K562 (cell line): ENCODE results near the gene NKIRAS1. TPM values are rescaled to one million over a fixed set of nuclear protein-coding genes. Genes with fewer than 3 reads are reported as not detected.
"Not testable (repeated sequence)": the region's sequence is repeated elsewhere in the genome, so short reads cannot be mapped to it uniquely, and the experiment has no call there.

ENCODE experiments used
- CEBPG ChIP-seq, 3 experiments: fragments of 200-800 bp in 1 of 3; sonication (Bioruptor generic) in 1 of 3; sonication (generic) in 1 of 3; formaldehyde crosslinking in 1 of 3; IDR thresholded peaks in 2 of 3; conservative IDR thresholded peaks in 1 of 3; 2 replicates each; pipeline versions ENCODE4 v1.6.1 to v1.8.0; 2016 to 2022; ENCODE audit warnings: missing compliant biosample characterization in 2 of 3, missing genetic modification characterization in 2 of 3, mild to moderate bottlenecking in 1 of 3, missing genetic modification reagents in 1 of 3
- CHD1 ChIP-seq: fragments of 200-600 bp; sonication (generic); IDR thresholded peaks from one replicate; pipeline ENCODE4 v1.6.1; 2012; ENCODE audit warnings: mild to moderate bottlenecking, moderate library complexity, low read length, inconsistent platforms
- CHD2 ChIP-seq: IDR thresholded peaks from 2 replicates; pipeline ENCODE4 v1.6.1; 2011; ENCODE audit warnings: low read depth, low read length
- EP300 ChIP-seq: IDR thresholded peaks from 2 replicates; pipeline ENCODE4 v1.6.1; 2012; ENCODE audit warnings: low read length, improper control_type of control experiment
- SIN3A ChIP-seq, 2 experiments: fragments of 150-350 bp in 1 of 2; IDR thresholded peaks; 2 replicates each; pipeline ENCODE4 v1.6.1; 2011 to 2016; ENCODE audit warnings: borderline replicate concordance in 2 of 2, low read depth in 2 of 2, low read length in 2 of 2, mild to moderate bottlenecking in 2 of 2, moderate library complexity in 2 of 2; ENCODE audit not compliant: control insufficient read depth in 1 of 2
- SPI1 ChIP-seq: IDR thresholded peaks from 2 replicates; pipeline ENCODE4 v1.6.1; 2011; ENCODE audit warnings: low read depth, low read length, control low read depth, borderline replicate concordance
- SREBF2 ChIP-seq: sonication (generic); formaldehyde crosslinking; IDR thresholded peaks from 2 replicates; pipeline ENCODE4 v1.4.0; 2020; ENCODE audit warnings: mild to moderate bottlenecking, missing genetic modification reagents
- TEAD4 ChIP-seq, 2 experiments: sonication (generic) in 1 of 2; formaldehyde crosslinking in 1 of 2; IDR thresholded peaks; 2 replicates each; pipeline versions ENCODE4 v1.6.1 to v1.8.0; 2012 to 2022; ENCODE audit warnings: borderline replicate concordance in 1 of 2, inconsistent platforms in 1 of 2, low read length in 1 of 2, mild to moderate bottlenecking in 1 of 2, missing genetic modification reagents in 1 of 2
- XRCC5 ChIP-seq: fragments of 200-400 bp; formaldehyde crosslinking; IDR thresholded peaks from 2 replicates; pipeline ENCODE4 v1.6.1; 2017; ENCODE audit warnings: low read depth, mild to moderate bottlenecking, low read length
- YY1 ChIP-seq, 3 experiments: IDR thresholded peaks; 2 replicates each; pipeline ENCODE4 v1.6.1; 2011; ENCODE audit warnings: low read length in 2 of 3, mild to moderate bottlenecking in 2 of 3, moderate library complexity in 2 of 3, borderline replicate concordance in 1 of 3, control low read depth in 1 of 3, low read depth in 1 of 3; ENCODE audit not compliant: insufficient read depth in 3 of 3, insufficient replicate concordance in 2 of 3, control insufficient read depth in 1 of 3, insufficient read length in 1 of 3; ENCODE audit errors: extremely low read depth in 1 of 3
- polyA plus RNA-seq, 8 experiments: library from polyadenylated mRNA; depleted of rRNA in 4 of 8; stranded (reverse) in 5 of 8; unstranded in 3 of 8; fragments of >200 nt; fragmentation: Nextera tagmentation in 2 of 8; fragmentation: Illumina TruSeq in 1 of 8; extraction: Ambion mirVana in 2 of 8; extraction: Trizol in 1 of 8; gene quantifications; 2 replicates each; pipeline versions ENCODE4 v1.2.1 to v1.2.3, GENCODE V29; 2011 to 2014; ENCODE audit warnings: inconsistent platforms in 1 of 8, missing spikeins in 1 of 8
- total RNA-seq, 7 experiments: library from RNA; depleted of rRNA in 6 of 7; stranded (reverse); fragments of >200 nt in 6 of 7; fragmentation: Illumina TruSeq in 2 of 7; extraction: Trizol in 2 of 7; gene quantifications; 2 replicates each; pipeline versions ENCODE4 v1.2.1 to v1.2.3, GENCODE V29; 2011 to 2021; ENCODE audit warnings: low replicate concordance in 1 of 7
- TF ChIP-seq, protein P1 (sequence below): sonication (generic); formaldehyde crosslinking; IDR thresholded peaks from 2 replicates; pipeline ENCODE4 v1.8.0; 2022; ENCODE audit warnings: mild to moderate bottlenecking, missing genetic modification reagents

NKIRAS1 gene
- total and polyA plus RNA-seq, 9 of the 15 experiments (the other 6 are each of a cell fraction or from before 2014, with no cell fraction given) = 5.1 to 10.3 (median 6.3) TPM

DNA sequence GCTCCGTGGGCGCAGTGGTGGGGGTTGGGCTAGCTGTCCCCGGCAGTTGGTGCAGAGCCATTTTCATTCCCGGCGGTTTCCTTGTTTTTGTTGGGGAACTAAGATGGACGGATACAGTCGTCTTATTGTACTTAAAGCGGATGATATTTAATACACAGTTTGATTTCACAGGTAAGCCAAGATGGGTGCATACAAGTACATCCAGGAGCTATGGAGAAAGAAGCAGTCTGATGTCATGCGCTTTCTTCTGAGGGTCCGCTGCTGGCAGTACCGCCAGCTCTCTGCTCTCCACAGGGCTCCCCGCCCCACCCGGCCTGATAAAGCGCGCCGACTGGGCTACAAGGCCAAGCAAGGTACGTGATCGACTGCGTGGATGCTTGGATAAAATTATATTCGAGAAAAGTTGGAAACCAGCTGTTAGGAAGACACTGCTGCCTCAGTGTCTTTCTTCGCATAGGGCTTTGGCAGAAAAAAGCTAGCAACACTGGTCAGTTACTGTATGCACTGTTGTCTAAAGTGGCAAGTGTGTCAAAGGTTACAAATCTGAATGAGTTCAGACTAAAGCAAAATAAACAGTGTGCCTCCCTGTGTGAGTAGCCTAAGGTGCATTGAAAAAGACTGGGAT, 1.0 kb upstream of the NKIRAS1 start (continued):
- TF ChIP-seq CEBPG (CRISPR knock-in tag; IDR thresholded peaks at IDR 0.05) = 0 out of 2 replicates have a peak, but pooled peaks have one; percentile 16
- not testable (repeated sequence) for TF ChIP-seq CEBPG (tag; conservative IDR thresholded peaks at IDR 0.05 in 1 of 2, IDR thresholded peaks at IDR 0.05 in 1 of 2); TEAD4 (CRISPR knock-in tag; IDR thresholded peaks at IDR 0.05; ENCODE audit: borderline replicate concordance)
- 0 out of 2 replicates have a peak, but pooled peaks have one; percentile 20 for TF ChIP-seq XRCC5
- TF ChIP-seq SREBF2 (CRISPR knock-in tag) = 0 out of 2 replicates have a peak, but pooled peaks have one; percentile 6
- TF ChIP-seq, protein P1, sequence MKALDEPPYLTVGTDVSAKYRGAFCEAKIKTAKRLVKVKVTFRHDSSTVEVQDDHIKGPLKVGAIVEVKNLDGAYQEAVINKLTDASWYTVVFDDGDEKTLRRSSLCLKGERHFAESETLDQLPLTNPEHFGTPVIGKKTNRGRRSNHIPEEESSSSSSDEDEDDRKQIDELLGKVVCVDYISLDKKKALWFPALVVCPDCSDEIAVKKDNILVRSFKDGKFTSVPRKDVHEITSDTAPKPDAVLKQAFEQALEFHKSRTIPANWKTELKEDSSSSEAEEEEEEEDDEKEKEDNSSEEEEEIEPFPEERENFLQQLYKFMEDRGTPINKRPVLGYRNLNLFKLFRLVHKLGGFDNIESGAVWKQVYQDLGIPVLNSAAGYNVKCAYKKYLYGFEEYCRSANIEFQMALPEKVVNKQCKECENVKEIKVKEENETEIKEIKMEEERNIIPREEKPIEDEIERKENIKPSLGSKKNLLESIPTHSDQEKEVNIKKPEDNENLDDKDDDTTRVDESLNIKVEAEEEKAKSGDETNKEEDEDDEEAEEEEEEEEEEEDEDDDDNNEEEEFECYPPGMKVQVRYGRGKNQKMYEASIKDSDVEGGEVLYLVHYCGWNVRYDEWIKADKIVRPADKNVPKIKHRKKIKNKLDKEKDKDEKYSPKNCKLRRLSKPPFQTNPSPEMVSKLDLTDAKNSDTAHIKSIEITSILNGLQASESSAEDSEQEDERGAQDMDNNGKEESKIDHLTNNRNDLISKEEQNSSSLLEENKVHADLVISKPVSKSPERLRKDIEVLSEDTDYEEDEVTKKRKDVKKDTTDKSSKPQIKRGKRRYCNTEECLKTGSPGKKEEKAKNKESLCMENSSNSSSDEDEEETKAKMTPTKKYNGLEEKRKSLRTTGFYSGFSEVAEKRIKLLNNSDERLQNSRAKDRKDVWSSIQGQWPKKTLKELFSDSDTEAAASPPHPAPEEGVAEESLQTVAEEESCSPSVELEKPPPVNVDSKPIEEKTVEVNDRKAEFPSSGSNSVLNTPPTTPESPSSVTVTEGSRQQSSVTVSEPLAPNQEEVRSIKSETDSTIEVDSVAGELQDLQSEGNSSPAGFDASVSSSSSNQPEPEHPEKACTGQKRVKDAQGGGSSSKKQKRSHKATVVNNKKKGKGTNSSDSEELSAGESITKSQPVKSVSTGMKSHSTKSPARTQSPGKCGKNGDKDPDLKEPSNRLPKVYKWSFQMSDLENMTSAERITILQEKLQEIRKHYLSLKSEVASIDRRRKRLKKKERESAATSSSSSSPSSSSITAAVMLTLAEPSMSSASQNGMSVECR (CRISPR knock-in tag) = 0 out of 2 replicates have a peak, but pooled peaks have one; percentile 12
- peak in 1 of 3 experiments; percentile 82 for TF ChIP-seq YY1 (IDR thresholded peaks at IDR 0.05; ENCODE audit: borderline replicate concordance in 1 of 3, control insufficient read depth in 1 of 3, extremely low read depth in 1 of 3, insufficient read depth in 3 of 3, insufficient read length in 1 of 3, insufficient replicate concordance in 2 of 3, low read depth in 1 of 3, low read length in 2 of 3)
- peak in 1 of 2 experiments; percentile 54; a peak in 1 of 4 replicates for TF ChIP-seq SIN3A (IDR thresholded peaks at IDR 0.05; ENCODE audit: borderline replicate concordance in 2 of 2, control insufficient read depth in 1 of 2, low read depth in 2 of 2, low read length in 2 of 2)
- peak; percentile 67; the same call in 1 of the 2 replicates for TF ChIP-seq CHD2
- peak; percentile 81 for TF ChIP-seq CHD1
- TF ChIP-seq TEAD4 (IDR thresholded peaks at IDR 0.05; ENCODE audit: low read length) = 0 out of 2 replicates have a peak, but pooled peaks have one; percentile 23
- 0 out of 2 replicates have a peak, but pooled peaks have one; percentile 40 for TF ChIP-seq EP300
- peak; percentile 81; the same call in 1 of the 2 replicates for TF ChIP-seq SPI1
- TF ChIP-seq, all 486 proteins: peak for 21; not testable (repeated sequence) for 465
